Anterior cingulate cortex (tissue), 58 donors: ENCODE measurements around the gene BRPF3.
A peak's percentile ranks its signal among the peaks of the same experiment; 100 is the strongest.

Experiments used
- DNase-seq, 58 donors: peaks; one replicate each; lab custom pipeline; 2025; lab: John Stamatoyannopoulos, UW

Gene BRPF3

DNA sequence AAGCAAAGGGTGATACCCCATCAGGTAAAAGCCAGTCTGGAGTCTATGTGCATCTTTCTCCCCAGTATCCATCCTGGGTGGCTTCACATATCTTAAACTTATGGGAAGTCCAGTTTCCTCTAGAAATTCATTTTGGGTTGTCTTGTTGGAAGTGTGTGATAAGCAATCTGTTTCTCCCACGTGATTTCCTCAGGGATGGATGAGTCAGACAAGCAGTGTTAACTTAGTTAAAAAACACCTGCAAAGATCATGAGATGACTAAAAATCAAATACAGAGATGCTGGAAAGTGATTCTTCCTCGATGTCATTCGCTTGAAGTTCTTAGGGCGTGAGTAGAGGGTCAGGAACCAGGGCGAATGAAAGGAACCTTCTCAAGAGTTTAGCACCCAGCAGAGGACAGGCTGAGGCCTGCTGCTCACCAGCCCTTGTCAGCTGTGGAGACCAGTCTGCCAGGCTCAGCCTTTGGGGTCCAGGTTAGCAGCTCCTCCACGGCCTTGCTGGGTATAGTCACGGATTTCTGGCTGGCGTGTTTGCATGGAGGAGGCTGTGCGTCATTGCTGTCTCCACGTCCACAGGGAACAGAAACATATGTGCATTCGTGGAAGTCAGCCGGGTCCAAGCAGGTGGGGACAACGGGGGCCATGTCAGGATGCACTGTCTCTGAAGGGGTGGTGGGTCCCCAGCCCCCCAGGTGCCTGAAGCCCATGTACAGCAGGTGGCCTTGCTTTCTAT lies 70.5 kb downstream of the BRPF3 start:
- peak in 4 of 58 donors; percentile 8 to 61 (median 28) for DNase-seq

DNA sequence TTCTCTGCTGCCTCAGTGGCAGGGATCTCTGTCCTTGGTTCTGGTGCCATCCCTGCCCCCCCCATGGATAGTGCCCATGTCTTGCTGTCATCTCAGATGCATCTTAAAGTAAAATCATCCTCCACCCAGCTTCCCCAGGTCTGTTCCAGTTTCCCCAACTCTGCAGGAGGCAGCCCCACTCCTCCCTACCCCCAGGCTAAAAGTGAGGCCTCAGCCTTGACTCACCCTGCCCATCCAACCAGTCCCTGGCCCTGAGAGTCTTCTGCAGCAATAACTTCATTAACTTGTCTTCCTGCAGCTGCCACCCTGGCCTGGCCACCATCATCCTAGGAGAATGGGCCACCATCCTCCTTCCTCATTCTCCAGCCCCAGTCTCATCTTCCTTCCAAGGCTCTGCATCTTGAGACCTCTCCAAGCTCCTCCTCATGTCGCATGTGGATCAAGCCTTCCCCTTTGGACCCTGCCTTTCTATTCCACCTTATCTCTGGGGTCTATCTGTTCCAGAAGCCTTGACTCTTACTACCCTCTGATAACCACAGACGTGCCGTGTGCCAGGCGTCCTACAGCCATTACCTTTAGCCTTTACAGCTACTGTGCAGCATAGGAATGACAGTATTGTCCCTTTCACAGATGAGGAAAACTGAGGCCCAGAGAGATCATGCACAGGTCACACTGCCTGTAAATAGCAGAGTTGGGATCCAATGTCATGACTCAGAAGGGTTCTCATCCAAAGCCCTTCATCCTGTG lies 71.4 kb downstream of the BRPF3 start:
- DNase-seq = no peak

DNA sequence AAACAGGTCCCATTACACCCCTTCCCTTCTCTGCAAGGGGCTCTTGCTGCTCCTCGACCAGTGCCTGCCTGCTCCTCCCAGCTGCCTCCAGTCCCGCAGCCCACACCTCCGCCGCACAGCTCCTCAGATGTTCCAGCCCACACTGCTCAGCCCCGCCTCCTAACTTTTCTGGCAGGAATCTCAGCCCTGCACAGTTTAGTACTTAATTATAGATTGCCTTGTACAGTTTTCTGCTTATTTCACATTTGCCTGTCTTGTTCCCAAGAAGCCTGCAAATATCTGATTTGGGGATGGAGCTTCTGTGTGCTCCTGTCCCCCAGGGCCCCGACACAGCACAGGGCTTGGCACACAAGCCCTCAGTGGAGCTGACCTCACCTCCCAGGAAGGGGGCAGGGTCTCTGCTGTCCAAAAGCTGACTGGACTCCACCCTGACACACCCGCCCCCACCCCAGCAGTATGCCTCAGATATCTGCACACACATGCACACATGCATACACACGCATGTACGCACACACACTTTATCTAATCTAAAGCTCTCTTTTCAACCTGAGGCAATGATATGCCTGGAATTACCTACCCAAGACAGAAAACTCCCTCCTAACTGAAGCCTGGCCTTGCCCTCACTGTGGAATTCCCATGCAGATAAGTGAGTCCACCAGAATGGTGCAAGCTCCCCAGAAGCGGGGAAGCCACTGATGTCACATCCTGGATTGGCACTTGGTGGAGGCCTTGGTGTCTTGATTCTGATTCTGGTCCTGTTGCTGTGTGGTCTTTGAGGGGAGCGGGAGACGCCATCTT lies 72.1 kb downstream of the BRPF3 start:
- peak in 41 of 58 donors; percentile 5 to 80 (median 41) for DNase-seq

- DNase-seq = no peak
These were observed 73.5 kb downstream of the BRPF3 start, which contains the start of gene PNPLA1 for GRCh38 chr6:36269834-36270705. Gene PNPLA1, plus strand, starts transcription at chr6:36270060. Its CDS starts 400 bp downstream, at chr6:36270460.

- no peak for DNase-seq
These were observed 75.7 kb downstream of the BRPF3 start for GRCh38 chr6:36272234-36272633.

DNA sequence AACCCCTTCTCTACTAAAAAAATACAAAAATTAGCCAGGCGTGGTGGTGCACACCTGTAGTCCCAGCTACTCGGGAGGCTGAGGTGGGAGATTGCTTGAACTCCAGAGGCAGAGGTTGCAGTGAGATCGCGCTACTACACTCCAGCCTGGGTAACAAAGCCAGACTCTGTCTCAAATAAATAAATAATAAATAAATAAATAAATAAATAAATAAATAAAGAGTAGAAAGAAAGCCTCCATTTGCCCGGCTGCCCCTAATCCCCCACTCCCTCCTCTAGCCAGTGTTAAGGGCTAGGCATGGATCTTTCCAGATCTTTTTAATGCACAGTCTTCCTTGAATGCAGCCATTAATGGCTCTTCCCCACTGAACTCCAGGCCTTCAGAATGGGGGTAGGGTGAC lies 76.5 kb downstream of the BRPF3 start:
- no peak for DNase-seq

DNA sequence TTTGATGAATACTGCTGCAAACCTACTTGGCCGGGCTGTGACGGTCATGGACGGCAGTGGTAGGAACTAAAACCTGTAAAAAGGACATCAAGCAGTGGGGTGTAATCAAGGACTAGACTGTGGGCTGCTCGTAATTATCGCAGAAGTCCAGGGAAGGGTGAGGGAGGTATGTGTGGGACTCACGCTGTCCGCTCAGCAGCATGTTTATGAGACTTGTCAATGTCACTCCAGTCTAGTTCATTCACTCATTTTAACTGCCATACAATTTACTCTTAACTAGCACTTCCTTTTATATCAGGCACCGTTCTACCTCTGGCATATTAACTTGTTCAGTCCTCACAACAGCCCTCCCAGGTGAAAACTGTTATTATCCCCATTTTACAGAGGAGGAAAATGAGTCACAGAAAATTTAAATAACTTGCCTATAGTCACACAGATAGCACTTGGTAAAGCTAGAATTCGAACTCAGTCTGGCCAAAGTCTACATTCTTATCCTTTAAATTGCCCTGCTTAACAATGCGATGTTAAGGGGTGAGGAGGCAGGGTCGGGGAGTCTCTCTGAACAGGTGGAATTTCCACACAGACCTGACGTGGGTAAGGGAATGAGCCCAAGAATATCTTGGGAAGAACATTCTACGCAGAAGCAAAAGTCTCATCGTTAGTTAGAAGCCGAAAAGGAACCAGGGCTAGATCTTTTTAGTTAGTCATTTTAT lies 77.4 kb downstream of the BRPF3 start:
- no peak for DNase-seq

GRCh38 chr6:36276581-36277536 lies 80.3 kb downstream of the BRPF3 start:
- DNase-seq = no peak

- no peak for DNase-seq
These were observed 81.5 kb downstream of the BRPF3 start for GRCh38 chr6:36277946-36278470.

DNA sequence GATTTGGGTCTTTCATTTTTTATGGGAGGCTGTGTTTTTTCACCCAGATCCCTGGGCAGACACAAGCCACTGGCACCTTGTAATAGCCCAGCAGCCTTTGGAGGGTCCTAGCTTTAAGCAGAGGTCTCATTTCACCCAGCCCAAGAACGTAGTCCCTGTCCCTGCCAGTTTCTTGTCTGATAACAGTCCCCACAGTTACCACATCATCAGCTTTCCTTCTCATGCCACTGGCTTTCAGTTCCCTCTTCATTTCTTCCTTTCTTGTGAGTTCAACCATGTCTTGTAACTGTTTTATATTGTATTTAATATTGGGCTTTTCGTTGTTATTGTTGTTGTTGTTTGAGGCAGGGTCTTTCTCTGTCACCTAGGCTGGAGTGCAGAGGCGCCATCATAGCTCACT lies 83.9 kb downstream of the BRPF3 start:
- DNase-seq = no peak

GRCh38 chr6:36280983-36281382 lies 84.4 kb downstream of the BRPF3 start:
- no peak for DNase-seq
